Measurements from ENCODE around the gene CD248.

CD248 gene

GRCh38 chr11:66337103-66337899, 20.5 kb upstream of the CD248 start:
- H3K4me3 ChIP-seq (ENCODE audit: severe bottlenecking), result no peak overlapping the region
- DNase-seq (ENCODE audit: low spot score) (no peak), ATAC-seq (ENCODE audit: low read depth) (no peak)
- no peaks in the 10 kb centered on the region for H3K9me3 ChIP-seq (ENCODE audit: severe bottlenecking)
- no peak for TF ChIP-seq CTCF (IDR thresholded peaks at IDR 0.05; ENCODE audit: poor library complexity, severe bottlenecking)
- H3K4me1 ChIP-seq (ENCODE audit: insufficient read depth, poor library complexity, severe bottlenecking), result peaks cover 40% of the 10 kb centered on the region
- H3K27ac ChIP-seq (ENCODE audit: poor library complexity, severe bottlenecking), result peak overlapping the region; percentile 95
- peaks cover 50% of the 10 kb centered on the region for H3K36me3 ChIP-seq (ENCODE audit: low read depth)
- no peaks in the 10 kb centered on the region for H3K27me3 ChIP-seq (ENCODE audit: insufficient read depth, poor library complexity, severe bottlenecking)

GRCh38 chr11:66336234-66337102, 19.6 kb upstream of the CD248 start, which contains the start of gene RIN1:
RIN1 (minus strand) TSS chr11:66336434; CDS start chr11:66336402, 32 bp downstream.
- Histone ChIP-seq H3K4me1 (ENCODE audit: insufficient read depth, poor library complexity, severe bottlenecking) (peaks cover 40% of the 10 kb centered on the region), H3K9me3 (ENCODE audit: severe bottlenecking) (no peaks in the 10 kb centered on the region), H3K27ac (ENCODE audit: poor library complexity, severe bottlenecking) (peak within 1 kb of the TSS; percentile 95), H3K27me3 (ENCODE audit: insufficient read depth, poor library complexity, severe bottlenecking) (no peaks in the 10 kb centered on the region), H3K36me3 (ENCODE audit: low read depth) (peaks cover 54% of the 10 kb centered on the region), H3K4me3 (ENCODE audit: severe bottlenecking) (peak within 1 kb of the TSS; percentile 61)
- ATAC-seq (ENCODE audit: low read depth) (peak; percentile 69), DNase-seq (ENCODE audit: low spot score) (peak; percentile 93)
- TF ChIP-seq CTCF (IDR thresholded peaks at IDR 0.05; ENCODE audit: poor library complexity, severe bottlenecking), result peak; percentile 62

GRCh38 chr11:66335531-66336233, 18.8 kb upstream of the CD248 start:
- peak overlapping the region; percentile 61 for H3K4me3 ChIP-seq (ENCODE audit: severe bottlenecking)
- H3K4me1 ChIP-seq (ENCODE audit: insufficient read depth, poor library complexity, severe bottlenecking), result peaks cover 40% of the 10 kb centered on the region
- H3K27me3 ChIP-seq (ENCODE audit: insufficient read depth, poor library complexity, severe bottlenecking), result no peaks in the 10 kb centered on the region
- TF ChIP-seq CTCF (IDR thresholded peaks at IDR 0.05; ENCODE audit: poor library complexity, severe bottlenecking), result no peak
- H3K27ac ChIP-seq (ENCODE audit: poor library complexity, severe bottlenecking), result peak overlapping the region; percentile 95
- peaks cover 54% of the 10 kb centered on the region for H3K36me3 ChIP-seq (ENCODE audit: low read depth)
- DNase-seq (ENCODE audit: low spot score) (no peak), ATAC-seq (ENCODE audit: low read depth) (peak; percentile 4; the same call in 1 of the 3 replicates)
- no peaks in the 10 kb centered on the region for H3K9me3 ChIP-seq (ENCODE audit: severe bottlenecking)

DNA sequence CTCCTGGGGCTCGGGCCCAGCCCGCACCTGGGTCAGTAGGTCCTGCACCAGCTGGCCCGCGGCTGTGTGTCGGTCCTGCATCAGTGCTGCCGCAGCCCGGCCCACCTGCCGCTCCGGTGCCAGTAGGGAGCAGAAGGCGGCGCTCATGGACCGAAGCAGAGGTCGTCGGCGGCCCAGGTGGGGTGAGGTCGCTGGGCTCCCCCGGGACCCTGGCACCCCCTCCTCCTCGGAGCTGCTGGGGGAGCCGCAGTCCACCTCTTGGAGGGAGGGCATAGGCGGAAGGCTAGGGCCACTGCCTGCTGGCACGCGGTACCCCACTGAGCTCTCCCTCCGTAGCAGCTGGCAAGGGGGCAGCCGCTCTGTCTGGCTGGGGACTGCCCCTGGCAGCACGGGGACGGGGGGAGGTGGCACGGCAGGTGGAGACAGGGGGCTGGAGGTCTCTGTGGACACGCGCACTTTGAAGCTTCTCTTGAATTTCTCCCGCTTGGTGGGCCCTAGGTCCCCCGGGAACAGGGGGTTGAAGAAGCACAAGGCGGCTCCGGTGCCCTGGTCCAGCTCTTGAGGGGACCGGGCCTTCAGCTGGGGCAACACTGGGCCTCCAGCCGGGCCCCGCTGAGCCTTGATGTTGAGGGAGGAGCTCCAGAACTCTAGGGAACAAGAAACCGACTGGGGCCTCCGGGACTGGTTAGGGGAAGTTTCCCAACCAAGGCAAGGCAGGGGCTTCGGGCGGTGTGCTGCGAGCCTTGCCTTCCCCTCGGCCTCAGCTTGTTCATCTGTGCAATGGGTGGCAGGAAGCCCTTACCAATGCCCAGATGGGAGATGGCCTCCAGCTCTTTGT, 18.0 kb upstream of the CD248 start:
- no peak for TF ChIP-seq CTCF (IDR thresholded peaks at IDR 0.05; ENCODE audit: poor library complexity, severe bottlenecking)
- H3K4me3 ChIP-seq (ENCODE audit: severe bottlenecking), result peak overlapping the region; percentile 61
- DNase-seq (ENCODE audit: low spot score) (peak; percentile 68), ATAC-seq (ENCODE audit: low read depth) (no peak)
- H3K27me3 ChIP-seq (ENCODE audit: insufficient read depth, poor library complexity, severe bottlenecking), result no peaks in the 10 kb centered on the region
- peak overlapping the region; percentile 95 for H3K27ac ChIP-seq (ENCODE audit: poor library complexity, severe bottlenecking)
- peaks cover 52% of the 10 kb centered on the region for H3K36me3 ChIP-seq (ENCODE audit: low read depth)
- peaks cover 40% of the 10 kb centered on the region for H3K4me1 ChIP-seq (ENCODE audit: insufficient read depth, poor library complexity, severe bottlenecking)
- H3K9me3 ChIP-seq (ENCODE audit: severe bottlenecking), result no peaks in the 10 kb centered on the region
